GM19324 (cell line): ENCODE results near the gene KDELR1.
"Not testable (repeated sequence)": the region's sequence is repeated elsewhere in the genome, so short reads cannot be mapped to it uniquely, and the experiment has no call there.

ENCODE experiments used
- ATAC-seq: cut with Tn5 transposase; IDR thresholded peaks from one replicate; pipeline ENCODE4 v1.9.1; 2021; ENCODE audit warnings: mild to moderate bottlenecking, moderate library complexity; ENCODE audit not compliant: unreplicated experiment, low FRiP score

The KDELR1 gene

GRCh38 chr19:48398102-48398374 lies 6.7 kb upstream of the KDELR1 start:
- no peak for ATAC-seq

GRCh38 chr19:48397263-48398101 lies 6.1 kb upstream of the KDELR1 start:
- ATAC-seq, result no peak

DNA sequence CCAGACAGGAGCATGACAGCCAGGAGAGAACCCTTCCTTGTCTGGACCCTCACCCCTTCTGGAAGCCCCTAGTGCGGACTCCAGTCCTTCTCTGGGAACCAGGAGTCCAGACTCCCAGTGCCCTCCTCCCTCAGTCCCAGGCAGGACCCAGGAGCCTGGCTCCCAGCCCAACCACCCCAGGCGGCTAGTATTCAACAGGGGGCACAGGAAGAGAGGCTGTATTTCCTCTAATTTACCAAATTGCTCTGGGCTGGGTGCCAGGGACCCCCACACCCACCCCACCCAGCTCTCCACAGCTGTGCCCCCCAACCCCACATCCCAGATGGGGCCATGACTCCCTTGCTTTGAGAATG lies 5.4 kb upstream of the KDELR1 start:
- ATAC-seq, result no peak

- no peak for ATAC-seq
Measured at GRCh38 chr19:48396016-48396823, 4.9 kb upstream of the KDELR1 start.

GRCh38 chr19:48395499-48395898 lies 4.1 kb upstream of the KDELR1 start:
- ATAC-seq, result no peak

- no peak for ATAC-seq
Measured at GRCh38 chr19:48395170-48395455, 3.8 kb upstream of the KDELR1 start.

DNA sequence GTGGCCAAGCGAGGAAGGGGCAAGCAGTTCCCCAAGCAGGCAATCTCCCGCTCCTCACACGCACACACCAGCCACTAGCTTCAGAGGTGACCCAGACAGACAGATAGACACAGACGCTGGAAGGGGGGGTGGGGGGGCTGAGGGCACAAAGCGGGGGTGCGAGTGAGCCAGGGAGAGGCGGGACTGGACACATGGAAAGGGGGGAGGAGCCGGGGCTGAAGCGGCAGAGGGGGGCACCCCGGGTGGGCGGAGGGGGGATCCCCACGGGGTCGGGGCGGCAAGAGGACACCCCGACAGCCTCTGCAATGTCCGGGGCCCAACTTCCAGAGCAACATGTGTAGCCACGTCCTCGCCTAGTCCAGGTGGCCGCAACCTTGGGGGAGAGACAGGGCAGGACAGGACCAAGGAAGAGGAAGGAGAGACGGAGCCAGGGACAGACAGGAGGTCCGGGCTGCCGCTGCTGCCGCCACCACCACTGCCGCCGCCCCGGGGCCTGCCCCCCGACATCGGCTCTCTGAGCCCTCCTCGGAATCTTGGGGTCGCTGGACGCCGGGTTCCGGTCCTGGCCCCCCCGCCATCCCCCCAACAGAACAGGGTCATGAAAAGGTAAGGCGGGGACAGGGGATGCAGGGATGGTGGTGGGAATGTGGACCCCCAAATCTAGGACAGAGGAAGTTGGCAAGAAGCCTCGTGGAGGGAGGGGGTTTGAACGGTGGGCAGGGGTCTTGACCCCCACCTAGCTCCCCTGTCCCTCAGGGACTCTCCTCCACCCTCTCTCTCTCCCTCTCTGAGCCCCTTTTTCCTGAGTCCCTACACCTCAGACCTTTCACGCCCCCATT lies 3.2 kb upstream of the KDELR1 start:
- no peak for ATAC-seq

- ATAC-seq, result no peak
Measured at GRCh38 chr19:48393559-48394330, 2.4 kb upstream of the KDELR1 start, which contains the start of gene GRIN2D. GRIN2D (plus strand) TSS chr19:48393668; CDS start chr19:48398393, 4,725 bp downstream.

- ATAC-seq, result no peak
Measured at GRCh38 chr19:48392860-48393558, 1.7 kb upstream of the KDELR1 start.

DNA sequence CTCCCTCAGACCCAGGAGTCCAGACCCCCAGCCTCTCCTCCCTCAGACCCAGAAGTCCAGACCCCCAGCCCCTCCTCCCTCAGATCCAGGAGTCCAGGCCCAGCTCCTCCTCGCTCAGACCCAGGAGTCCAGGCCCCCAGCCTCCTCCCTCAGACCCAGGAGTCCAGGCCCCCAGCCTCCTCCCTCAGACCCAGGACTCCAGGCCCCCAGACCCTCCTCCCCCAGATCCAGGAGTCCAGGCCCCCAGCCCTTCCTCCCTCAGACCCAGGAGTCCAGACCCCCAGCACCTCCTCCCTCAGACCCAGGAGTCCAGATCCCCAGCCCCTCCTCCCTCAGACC lies 624 bp upstream of the KDELR1 start:
- not testable (repeated sequence) for ATAC-seq

GRCh38 chr19:48390188-48391099 lies 907 bp downstream of the KDELR1 start:
- peak; percentile 46 for ATAC-seq

- ATAC-seq, result no peak
Measured at GRCh38 chr19:48386981-48387380, 4.4 kb downstream of the KDELR1 start.

GRCh38 chr19:48385461-48386087 lies 5.8 kb downstream of the KDELR1 start:
- ATAC-seq, result no peak

DNA sequence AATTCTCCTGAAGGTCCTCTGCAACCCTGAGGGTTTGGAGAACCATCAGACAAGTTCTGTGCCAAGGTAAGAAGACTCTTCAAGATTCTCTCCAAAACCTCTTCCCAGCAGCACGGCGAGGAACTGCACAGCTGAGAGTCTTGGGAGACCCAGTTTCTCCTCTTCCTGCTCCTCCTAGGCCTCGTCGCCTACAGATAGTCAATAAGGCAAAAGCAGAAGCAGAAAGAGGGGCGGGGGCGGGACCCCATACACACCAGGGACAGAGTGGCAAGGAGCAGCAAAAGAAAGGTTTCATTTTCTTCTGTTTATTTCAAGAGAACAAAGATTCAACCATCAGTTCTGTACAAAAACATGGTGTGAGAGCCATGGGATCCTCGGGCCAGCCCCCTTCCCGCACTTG lies 9.1 kb downstream of the KDELR1 start:
- ATAC-seq, result no peak

DNA sequence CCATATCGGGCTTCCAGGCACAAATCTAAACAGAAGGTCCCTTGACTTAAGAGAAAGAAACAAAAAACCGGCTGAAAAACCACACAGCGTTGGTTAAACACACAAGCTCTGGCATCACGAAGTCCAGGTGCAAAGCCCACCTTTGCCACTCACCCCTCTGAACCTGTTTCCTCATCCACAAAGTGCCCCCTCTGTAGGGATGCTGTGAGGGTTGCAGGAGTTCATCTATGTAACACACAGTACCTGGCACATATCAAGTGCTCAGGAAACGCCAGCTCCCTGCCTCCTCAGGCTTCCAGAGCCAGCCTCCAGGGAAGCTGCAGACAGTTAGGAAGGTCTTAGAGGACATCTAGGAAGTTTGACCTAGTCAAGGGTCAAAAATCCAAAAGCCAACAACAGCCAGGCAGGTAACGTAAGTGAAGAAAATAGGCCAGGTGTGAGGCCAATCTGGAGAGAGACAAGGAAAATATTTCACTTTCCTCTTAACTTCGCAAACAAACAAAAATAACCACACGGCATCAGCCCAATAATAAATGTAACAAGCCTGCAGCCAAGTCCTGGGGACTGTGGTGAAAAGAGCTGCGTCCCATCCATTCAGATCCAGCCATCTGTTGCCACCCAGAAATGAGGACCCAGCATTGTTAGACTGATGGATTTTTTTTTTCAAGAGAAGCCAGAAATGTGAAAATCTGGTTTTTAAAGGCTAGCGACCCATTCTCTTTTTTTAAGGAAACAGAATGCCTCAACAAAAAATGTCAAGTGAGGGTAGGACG lies 10.0 kb downstream of the KDELR1 start:
- ATAC-seq, result no peak

DNA sequence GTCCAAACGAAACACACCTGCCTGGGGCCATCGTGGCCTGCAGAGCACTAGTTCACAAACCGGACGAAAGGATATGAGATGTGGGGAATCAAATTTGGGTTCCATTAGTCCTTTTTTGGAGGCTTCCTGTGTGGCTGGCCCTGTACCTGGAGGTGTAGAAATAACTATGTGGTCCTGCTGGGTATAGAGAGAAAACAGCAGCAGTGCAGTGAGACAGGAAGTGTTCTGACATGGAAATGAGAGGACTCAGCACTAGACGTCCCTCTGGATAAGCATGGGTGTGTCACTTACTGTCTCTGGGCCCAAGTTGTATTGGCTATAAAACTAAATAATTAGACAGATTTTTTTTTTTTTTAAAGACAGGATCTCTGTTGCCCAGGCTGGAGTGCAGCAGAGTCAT lies 12.3 kb downstream of the KDELR1 start:
- no peak for ATAC-seq

- ATAC-seq, result no peak
Measured at GRCh38 chr19:48378194-48378570, 13.2 kb downstream of the KDELR1 start.

DNA sequence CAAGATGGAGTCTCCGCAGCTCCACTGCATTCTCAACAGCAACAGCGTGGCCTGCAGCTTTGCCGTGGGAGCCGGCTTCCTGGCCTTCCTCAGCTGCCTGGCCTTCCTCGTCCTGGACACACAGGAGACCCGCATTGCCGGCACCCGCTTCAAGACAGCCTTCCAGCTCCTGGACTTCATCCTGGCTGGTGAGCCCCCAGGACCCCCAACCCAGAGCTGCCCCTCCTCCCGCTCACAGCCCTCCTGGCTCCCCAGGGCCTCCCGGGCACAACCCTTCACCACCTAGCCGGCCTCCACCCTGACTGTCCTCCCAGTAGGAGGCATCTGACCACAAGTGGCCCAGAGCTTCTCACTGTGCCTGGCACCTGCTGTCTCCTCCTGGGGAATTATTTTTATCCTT lies 17.8 kb downstream of the KDELR1 start:
- ATAC-seq, result no peak
